Fibroblast of lung (primary cell): Measurements from ENCODE around the gene ADARB1. TPM values are rescaled to one million over a fixed set of nuclear protein-coding genes. Genes with fewer than 3 reads are reported as not detected.

ENCODE experiments used
- DNase-seq, 2 donors: peaks; one replicate each; pipeline versions ENCODE4 v3.0.0 to v3.0.0-alpha.2; 2010; ENCODE audit warnings: low read depth in 2 of 2
- H2AFZ ChIP-seq: 2 replicates; pipeline ENCODE4 v1.5.1; 2012; ENCODE audit warnings: low read length, control low read depth, inconsistent platforms
- H3K27ac ChIP-seq: 2 replicates; pipeline ENCODE4 v1.5.1; 2011; ENCODE audit warnings: low read length, control low read depth; ENCODE audit not compliant: insufficient read depth
- H3K27me3 ChIP-seq: 2 replicates; pipeline ENCODE4 v1.5.1; 2011; ENCODE audit warnings: mild to moderate bottlenecking, low read length; ENCODE audit not compliant: control insufficient read depth, insufficient read depth
- H3K36me3 ChIP-seq: 2 replicates; pipeline ENCODE4 v1.5.1; 2011; ENCODE audit warnings: low read length; ENCODE audit not compliant: control insufficient read depth, insufficient read depth
- H3K4me1 ChIP-seq: 2 replicates; pipeline ENCODE4 v1.5.1; 2011; ENCODE audit warnings: low read length; ENCODE audit not compliant: control insufficient read depth, insufficient read depth; ENCODE audit errors: extremely low read depth
- H3K4me2 ChIP-seq: 2 replicates; pipeline ENCODE4 v1.5.1; 2011; ENCODE audit warnings: low read length, control low read depth; ENCODE audit not compliant: insufficient read depth; ENCODE audit errors: extremely low read depth
- H3K4me3 ChIP-seq, 4 experiments: fragments of 200-600 bp in 1 of 4; sonication (generic) in 1 of 4; replicated peaks in 1 of 4; 2 replicates each; pipeline ENCODE4 v1.5.1; 2011 to 2016; ENCODE audit warnings: low read length in 4 of 4, low read depth in 3 of 4, mild to moderate bottlenecking in 3 of 4, control low read depth in 2 of 4, inconsistent platforms in 1 of 4, mixed read lengths in 1 of 4; ENCODE audit not compliant: insufficient read depth in 1 of 4; ENCODE audit errors: control extremely low read depth in 1 of 4
- H3K79me2 ChIP-seq: 2 replicates; pipeline ENCODE4 v1.5.1; 2012; ENCODE audit warnings: mild to moderate bottlenecking, low read length, inconsistent platforms; ENCODE audit not compliant: control insufficient read depth, insufficient read depth
- H3K9ac ChIP-seq: 2 replicates; pipeline ENCODE4 v1.5.1; 2011; ENCODE audit warnings: mild to moderate bottlenecking, low read length, control low read depth; ENCODE audit not compliant: insufficient read depth
- H3K9me3 ChIP-seq: 2 replicates; pipeline ENCODE4 v1.5.1; 2012; ENCODE audit warnings: low read depth, low read length; ENCODE audit not compliant: control insufficient read depth, insufficient read depth
- H4K20me1 ChIP-seq: 2 replicates; pipeline ENCODE4 v1.5.1; 2011; ENCODE audit warnings: low read length; ENCODE audit not compliant: control insufficient read depth, insufficient read depth; ENCODE audit errors: extremely low read depth
- CTCF ChIP-seq, 2 donors: IDR thresholded peaks in 1 of 2; conservative IDR thresholded peaks in 1 of 2; 1 replicate in 1 of 2; 2 replicates in 1 of 2; pipeline ENCODE4 v1.5.1; 2011 to 2012; ENCODE audit warnings: low read length in 2 of 2, control low read depth in 1 of 2, inconsistent platforms in 1 of 2, low read depth in 1 of 2, mild to moderate bottlenecking in 1 of 2
- EZH2 ChIP-seq: IDR thresholded peaks from 2 replicates; pipeline ENCODE4 v1.5.1; 2012; ENCODE audit warnings: low read length, control low read depth, mild to moderate bottlenecking; ENCODE audit errors: missing control alignments
- polyA plus RNA-seq, 2 donors: library from polyadenylated mRNA; depleted of rRNA in 1 of 2; stranded (reverse) in 1 of 2; unstranded in 1 of 2; fragments of >200 nt; gene quantifications; 2 replicates each; pipeline ENCODE4 v1.2.1, GENCODE V29; 2011 to 2012; ENCODE audit warnings: missing spikeins in 1 of 2
- total RNA-seq: library from RNA; depleted of rRNA; stranded (reverse); fragments of >200 nt; gene quantifications from 2 replicates; pipeline ENCODE4 v1.2.1, GENCODE V29; 2014

ADARB1 gene
- total and polyA plus RNA-seq, 2 donors (not counting 1 experiment from before 2014, with no cell fraction given) = 20.2 to 25.3 TPM

DNA sequence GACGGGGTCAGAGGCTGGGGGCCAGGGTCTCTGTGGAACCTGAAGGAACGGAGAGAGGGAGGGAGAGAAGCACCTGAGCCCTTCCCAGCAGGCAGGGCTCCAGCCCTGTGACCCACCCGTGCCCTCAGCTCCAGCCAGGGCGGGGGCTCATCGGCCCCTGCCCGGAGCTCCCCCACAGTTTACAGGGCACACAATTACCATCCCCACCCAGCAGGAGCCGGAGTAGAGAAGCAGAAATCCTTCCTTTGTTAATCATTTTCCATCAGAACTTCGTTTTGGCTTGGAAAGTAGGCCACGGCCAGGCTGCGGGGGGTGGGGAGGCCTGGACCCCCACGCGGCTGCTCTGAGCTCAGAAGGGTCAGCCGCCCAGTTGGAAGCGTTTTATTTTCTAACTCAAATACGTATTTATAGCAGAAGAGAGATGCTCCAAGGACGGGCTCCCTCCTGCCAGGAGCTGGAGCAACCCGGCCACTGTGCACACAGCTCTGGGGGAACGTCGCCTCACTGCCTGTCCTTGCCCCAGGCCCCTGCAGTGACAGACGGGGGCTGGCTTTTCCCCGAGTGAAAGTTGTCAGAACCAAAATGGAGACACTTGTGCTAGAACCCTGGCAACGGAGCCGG, 42.7 kb upstream of the ADARB1 start:
- Histone ChIP-seq H2AFZ (no peak overlapping the region), H3K4me1 (peaks cover 15% of the 10 kb centered on the region), H3K27me3 (peaks cover 9% of the 10 kb centered on the region), H4K20me1 (no peaks in the 10 kb centered on the region), H3K79me2 (no peaks in the 10 kb centered on the region), H3K4me2 (no peak overlapping the region), H3K4me3 (no peak overlapping the region), H3K27ac (no peak overlapping the region), H3K36me3 (no peaks in the 10 kb centered on the region), H3K9ac (no peak overlapping the region), H3K9me3 (no peaks in the 10 kb centered on the region)
- DNase-seq = no peak
- TF ChIP-seq CTCF (conservative IDR thresholded peaks at IDR 0.05 in 1 of 2, IDR thresholded peaks at IDR 0.05 in 1 of 2; ENCODE audit: low read depth in 1 of 2, low read length in 2 of 2) (no peak), EZH2 (no peak)

DNA sequence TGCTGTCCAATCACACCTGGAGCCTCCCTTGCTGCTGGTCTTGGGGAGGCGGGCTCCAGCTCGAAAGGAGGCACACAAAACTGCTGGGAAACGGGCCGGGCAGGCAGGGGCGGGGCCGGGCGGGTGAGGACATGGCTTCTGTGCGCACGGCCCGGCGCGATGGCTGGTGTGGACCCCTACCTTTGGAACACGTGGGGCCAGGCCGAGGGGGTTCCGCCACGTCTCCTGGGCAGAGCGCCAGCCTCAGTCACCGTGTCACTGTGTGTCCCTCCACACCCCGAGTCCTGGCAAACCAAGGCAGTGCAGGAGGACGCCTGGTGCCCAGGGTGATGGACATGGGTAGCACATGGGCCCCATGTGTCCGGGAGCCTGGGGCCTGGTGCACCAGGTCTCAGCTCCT, 42.0 kb upstream of the ADARB1 start:
- DNase-seq = no peak
- no peak for TF ChIP-seq EZH2
- Histone ChIP-seq H4K20me1 (no peaks in the 10 kb centered on the region), H3K27me3 (peaks cover 9% of the 10 kb centered on the region), H3K79me2 (no peaks in the 10 kb centered on the region), H3K4me1 (peaks cover 15% of the 10 kb centered on the region), H3K4me2 (no peak overlapping the region), H3K4me3 (no peak overlapping the region), H3K9ac (no peak overlapping the region), H3K9me3 (no peaks in the 10 kb centered on the region), H3K27ac (no peak overlapping the region), H3K36me3 (no peaks in the 10 kb centered on the region), H2AFZ (no peak overlapping the region)

DNA sequence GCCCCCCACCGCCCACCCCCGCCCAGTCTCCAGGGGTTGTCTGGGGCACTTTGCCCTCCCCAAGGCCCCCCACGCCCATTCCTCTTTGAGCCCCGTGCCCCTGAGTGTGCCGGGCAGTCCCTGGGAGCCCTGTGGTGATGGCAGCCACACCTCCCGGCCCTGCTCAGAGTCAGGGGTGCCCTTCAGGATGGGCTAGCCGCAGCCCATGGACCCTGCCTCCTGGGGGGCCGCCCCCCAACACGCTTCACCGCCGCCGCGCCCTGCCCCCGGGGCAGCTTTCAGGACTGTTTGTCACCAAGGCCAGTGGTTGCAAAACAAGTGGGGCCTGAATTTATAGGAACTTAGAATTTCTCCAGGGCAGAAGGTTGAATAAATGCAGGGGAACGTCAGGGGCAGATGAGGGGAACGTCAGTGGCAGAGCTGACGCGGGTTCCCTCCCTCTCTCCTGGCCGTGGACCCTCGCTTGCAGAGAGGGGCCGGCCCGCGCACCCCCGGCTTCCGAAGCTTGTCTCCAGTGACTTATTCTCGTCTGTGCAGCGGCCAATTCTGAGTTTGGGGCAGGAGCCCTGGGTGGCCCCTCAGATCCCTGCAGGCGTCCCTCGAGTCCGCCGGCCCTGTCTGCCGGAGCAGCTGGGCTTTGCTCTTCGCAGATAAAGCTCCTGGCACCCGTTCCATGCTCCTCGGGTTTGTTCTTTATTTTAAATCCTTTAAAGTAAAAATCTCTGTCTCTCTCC, 41.2 kb upstream of the ADARB1 start:
- Histone ChIP-seq H3K4me2 (peak overlapping the region; percentile 96), H3K36me3 (no peaks in the 10 kb centered on the region), H3K27me3 (peaks cover 9% of the 10 kb centered on the region), H3K79me2 (no peaks in the 10 kb centered on the region), H4K20me1 (no peaks in the 10 kb centered on the region), H2AFZ (no peak overlapping the region), H3K4me1 (peaks cover 15% of the 10 kb centered on the region), H3K27ac (peak overlapping the region; percentile 57), H3K9me3 (no peaks in the 10 kb centered on the region), H3K4me3 (no peak overlapping the region), H3K9ac (peak overlapping the region; percentile 45)
- no peak for TF ChIP-seq EZH2
- no peak for TF ChIP-seq CTCF (conservative IDR thresholded peaks at IDR 0.05 in 1 of 2, IDR thresholded peaks at IDR 0.05 in 1 of 2; ENCODE audit: low read depth in 1 of 2, low read length in 2 of 2)
- DNase-seq = peak in 1 of 2 donors; percentile 27
